Gastroesophageal sphincter (tissue), 4 donors: ENCODE results near the gene PPCDC. TPM values are rescaled to one million over a fixed set of nuclear protein-coding genes. Genes with fewer than 3 reads are reported as not detected.

Experiments
- ATAC-seq: fragments of 150-250 bp; one replicate; pipeline ENCODE4 v1.9.1; 2016; ENCODE audit warnings: mild to moderate bottlenecking, moderate library complexity
- H3K27ac ChIP-seq, 4 donors: fragments of 200-600 bp; sonication (generic) in 3 of 4; 1 replicate in 3 of 4; 2 replicates in 1 of 4; pipeline ENCODE4 v1.5.1; 2016 to 2019
- H3K27me3 ChIP-seq: fragments of 200-600 bp; sonication (generic); one replicate; pipeline ENCODE4 v1.5.1; 2019
- H3K36me3 ChIP-seq, 2 donors: fragments of 200-600 bp; sonication (generic); one replicate each; pipeline ENCODE4 v1.5.1; 2019; ENCODE audit warnings: control low read depth in 1 of 2
- H3K4me1 ChIP-seq, 3 donors: fragments of 200-600 bp; sonication (generic); 1 replicate in 2 of 3; 2 replicates in 1 of 3; pipeline ENCODE4 v1.5.1; 2016 to 2019; ENCODE audit warnings: control low read depth in 2 of 3
- H3K4me3 ChIP-seq, 2 donors: fragments of 200-600 bp; sonication (generic); one replicate each; pipeline ENCODE4 v1.5.1; 2019; ENCODE audit warnings: mild to moderate bottlenecking in 1 of 2, moderate library complexity in 1 of 2
- H3K9me3 ChIP-seq, 3 donors: fragments of 200-600 bp; sonication (generic); one replicate each; pipeline ENCODE4 v1.5.1; 2017 to 2019; ENCODE audit warnings: control low read depth in 2 of 3
- EP300 ChIP-seq: sonication (generic); formaldehyde crosslinking; IDR thresholded peaks from one replicate; pipeline ENCODE4 v1.6.1; 2017; ENCODE audit warnings: antibody characterized with exemption, mild to moderate bottlenecking
- POLR2A ChIP-seq, 2 donors: fragments of 450-650 bp; IDR thresholded peaks; one replicate each; pipeline ENCODE4 v1.6.1; 2017; ENCODE audit warnings: antibody characterized with exemption in 2 of 2, mild to moderate bottlenecking in 2 of 2, moderate library complexity in 1 of 2
- POLR2AphosphoS5 ChIP-seq: sonication (generic); formaldehyde crosslinking; IDR thresholded peaks from one replicate; pipeline ENCODE4 v1.6.1; 2017; ENCODE audit warnings: antibody characterized with exemption
- WGBS, 2 donors: methylation state at CpG; one replicate each; pipeline ENCODE4 v1.1.5; 2018; ENCODE audit warnings: low coverage in 1 of 2; 5-methylcytosine and 5-hydroxymethylcytosine counted together
- total RNA-seq, 4 donors: library from RNA; depleted of rRNA; stranded (reverse); fragments of >200 nt; gene quantifications; one replicate each; pipeline ENCODE4 v1.1.0, GENCODE V29; 2016
- TF ChIP-seq, protein P1 (sequence below), 4 experiments: fragments of 200-600 bp in 2 of 4; fragments of 450-650 bp in 2 of 4; sonication (generic) in 1 of 4; IDR thresholded peaks; one replicate each; pipeline ENCODE4 v1.5.1; 2017 to 2019; ENCODE audit warnings: antibody characterized with exemption in 4 of 4, mild to moderate bottlenecking in 2 of 4, moderate library complexity in 2 of 4

The PPCDC gene
- total RNA-seq, 4 donors from 2014 or later = 7.8 to 14.2 (median 12.9) TPM

DNA sequence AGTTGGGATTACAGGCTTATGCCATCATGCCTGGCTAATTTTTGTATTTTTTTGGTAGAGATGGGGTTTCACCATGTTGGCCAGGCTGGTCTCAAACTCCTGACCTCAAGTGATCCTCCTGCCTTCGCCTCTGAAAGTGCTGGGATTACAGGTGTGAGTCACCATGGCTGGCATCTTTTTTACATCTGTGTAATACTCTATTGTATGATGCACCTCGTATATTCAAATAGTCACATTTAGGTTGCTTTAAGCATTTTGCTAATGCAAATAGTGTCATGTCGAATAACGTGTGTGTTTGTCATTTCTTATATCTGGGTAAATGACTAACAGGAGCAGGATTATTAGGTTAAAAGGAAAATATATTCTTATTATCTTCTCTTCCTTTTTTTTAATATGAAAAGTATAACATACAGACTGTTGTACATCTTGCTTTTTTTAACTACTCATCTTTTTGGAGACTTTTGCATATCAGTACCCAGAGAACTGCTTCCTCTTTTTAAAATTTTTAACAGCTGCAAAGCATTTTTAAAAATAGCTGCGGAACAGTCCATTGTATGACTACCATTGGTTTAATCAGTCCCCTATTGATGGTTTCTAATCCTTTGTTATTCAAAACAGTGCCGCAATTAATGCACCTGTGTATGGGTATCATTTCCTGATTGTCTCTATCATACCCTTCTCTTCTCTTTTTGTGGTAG, 14.6 kb upstream of the PPCDC start:
- TF ChIP-seq, protein P1, sequence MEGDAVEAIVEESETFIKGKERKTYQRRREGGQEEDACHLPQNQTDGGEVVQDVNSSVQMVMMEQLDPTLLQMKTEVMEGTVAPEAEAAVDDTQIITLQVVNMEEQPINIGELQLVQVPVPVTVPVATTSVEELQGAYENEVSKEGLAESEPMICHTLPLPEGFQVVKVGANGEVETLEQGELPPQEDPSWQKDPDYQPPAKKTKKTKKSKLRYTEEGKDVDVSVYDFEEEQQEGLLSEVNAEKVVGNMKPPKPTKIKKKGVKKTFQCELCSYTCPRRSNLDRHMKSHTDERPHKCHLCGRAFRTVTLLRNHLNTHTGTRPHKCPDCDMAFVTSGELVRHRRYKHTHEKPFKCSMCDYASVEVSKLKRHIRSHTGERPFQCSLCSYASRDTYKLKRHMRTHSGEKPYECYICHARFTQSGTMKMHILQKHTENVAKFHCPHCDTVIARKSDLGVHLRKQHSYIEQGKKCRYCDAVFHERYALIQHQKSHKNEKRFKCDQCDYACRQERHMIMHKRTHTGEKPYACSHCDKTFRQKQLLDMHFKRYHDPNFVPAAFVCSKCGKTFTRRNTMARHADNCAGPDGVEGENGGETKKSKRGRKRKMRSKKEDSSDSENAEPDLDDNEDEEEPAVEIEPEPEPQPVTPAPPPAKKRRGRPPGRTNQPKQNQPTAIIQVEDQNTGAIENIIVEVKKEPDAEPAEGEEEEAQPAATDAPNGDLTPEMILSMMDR (IDR thresholded peaks at IDR 0.05) = no peak
- TF ChIP-seq POLR2AphosphoS5 (no peak), POLR2A (IDR thresholded peaks at IDR 0.05) (no peak), EP300 (no peak)
- H3K9me3 ChIP-seq = no peaks in the 10 kb centered on the region
- H3K27ac ChIP-seq = no peak overlapping the region
- H3K36me3 ChIP-seq = no peaks in the 10 kb centered on the region
- no peak overlapping the region for H3K4me3 ChIP-seq
- 65 to 87% methylated on average over 5 to 6 of the region's 6 CpGs for WGBS, 2 donors
- no peak for ATAC-seq
- no peaks in the 10 kb centered on the region for H3K4me1 ChIP-seq
- H3K27me3 ChIP-seq = no peaks in the 10 kb centered on the region

- TF ChIP-seq POLR2AphosphoS5 (no peak), POLR2A (IDR thresholded peaks at IDR 0.05) (no peak), EP300 (no peak)
- TF ChIP-seq, protein P1 (IDR thresholded peaks at IDR 0.05) = no peak
- Histone ChIP-seq H3K36me3 (no peaks in the 10 kb centered on the region), H3K4me3 (no peak overlapping the region), H3K27me3 (no peaks in the 10 kb centered on the region), H3K9me3 (no peaks in the 10 kb centered on the region), H3K27ac (no peak overlapping the region), H3K4me1 (no peaks in the 10 kb centered on the region)
- WGBS, 2 donors = 95 to 100% methylated on average over 2 to 6 of the region's 15 CpGs
- ATAC-seq = no peak
Measured at GRCh38 chr15:75016431-75016830, 7.0 kb upstream of the PPCDC start.

- Histone ChIP-seq H3K9me3 (no peaks in the 10 kb centered on the region), H3K27me3 (no peaks in the 10 kb centered on the region), H3K4me1 (peaks cover 0 to 11% (median 9%) of the 10 kb centered on the region in 3 donors), H3K27ac (no peak overlapping the region), H3K36me3 (no peaks in the 10 kb centered on the region), H3K4me3 (no peak overlapping the region)
- TF ChIP-seq, protein P1 (IDR thresholded peaks at IDR 0.05) = no peak
- no peak for TF ChIP-seq POLR2A (IDR thresholded peaks at IDR 0.05)
- TF ChIP-seq POLR2AphosphoS5 = no peak
- TF ChIP-seq EP300 = no peak
- WGBS, 2 donors = no CpG with 5 or more reads among the region's 3 CpGs
- ATAC-seq = no peak
Measured at GRCh38 chr15:75019916-75020315, 3.5 kb upstream of the PPCDC start.

DNA sequence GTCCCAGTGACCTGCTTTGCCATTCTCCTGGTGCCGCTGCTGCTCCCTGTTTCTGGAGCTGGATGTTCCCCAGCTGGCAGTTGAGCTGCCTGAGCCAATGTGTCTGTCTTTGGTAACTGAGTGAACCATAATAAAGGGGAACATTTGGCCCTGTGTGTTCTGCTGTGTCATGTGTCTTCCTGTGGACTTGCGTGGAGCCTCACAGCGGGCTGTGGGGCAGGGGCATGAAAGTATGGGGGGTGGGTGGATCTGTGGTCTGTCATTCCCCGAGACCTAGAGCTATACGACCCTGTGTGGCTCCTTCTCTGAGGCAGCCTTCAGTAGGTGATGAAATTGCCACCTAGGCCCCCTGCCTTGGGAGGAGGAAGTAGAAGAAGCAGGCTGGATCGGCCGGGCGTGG, 2.0 kb upstream of the PPCDC start:
- Histone ChIP-seq H3K4me1 (peaks cover 0 to 22% (median 10%) of the 10 kb centered on the region in 3 donors), H3K9me3 (no peaks in the 10 kb centered on the region), H3K36me3 (peaks cover 0 to 6% of the 10 kb centered on the region in 2 donors), H3K27me3 (no peaks in the 10 kb centered on the region), H3K4me3 (no peak overlapping the region), H3K27ac (no peak overlapping the region)
- no peak for ATAC-seq
- WGBS, 2 donors = no CpG with 5 or more reads among the region's 8 CpGs
- TF ChIP-seq POLR2AphosphoS5 (no peak), EP300 (no peak), POLR2A (IDR thresholded peaks at IDR 0.05) (no peak)
- TF ChIP-seq, protein P1 (IDR thresholded peaks at IDR 0.05) = no peak

GRCh38 chr15:75022783-75023180, 608 bp upstream of the PPCDC start:
- no peak for ATAC-seq
- 88 to 100% methylated on average over 1 of the region's 2 CpGs for WGBS, 2 donors
- no peak overlapping the region for H3K27ac ChIP-seq

More at GRCh38 chr15:75022783-75023180, 608 bp upstream of the PPCDC start:
- Histone ChIP-seq H3K27me3 (no peaks in the 10 kb centered on the region), H3K4me1 (peaks cover 0 to 25% (median 10%) of the 10 kb centered on the region in 3 donors), H3K9me3 (no peaks in the 10 kb centered on the region), H3K36me3 (peaks cover 0 to 11% of the 10 kb centered on the region in 2 donors), H3K4me3 (no peak overlapping the region)
- TF ChIP-seq POLR2A (IDR thresholded peaks at IDR 0.05) = no peak
- no peak for TF ChIP-seq POLR2AphosphoS5
- TF ChIP-seq EP300 = no peak
- TF ChIP-seq, protein P1 (IDR thresholded peaks at IDR 0.05) = no peak
